ENCODE data around the gene GRAP2.
"Not testable (repeated sequence)": the region's sequence is repeated elsewhere in the genome, so short reads cannot be mapped to it uniquely, and the experiment has no call there.

Gene GRAP2

DNA sequence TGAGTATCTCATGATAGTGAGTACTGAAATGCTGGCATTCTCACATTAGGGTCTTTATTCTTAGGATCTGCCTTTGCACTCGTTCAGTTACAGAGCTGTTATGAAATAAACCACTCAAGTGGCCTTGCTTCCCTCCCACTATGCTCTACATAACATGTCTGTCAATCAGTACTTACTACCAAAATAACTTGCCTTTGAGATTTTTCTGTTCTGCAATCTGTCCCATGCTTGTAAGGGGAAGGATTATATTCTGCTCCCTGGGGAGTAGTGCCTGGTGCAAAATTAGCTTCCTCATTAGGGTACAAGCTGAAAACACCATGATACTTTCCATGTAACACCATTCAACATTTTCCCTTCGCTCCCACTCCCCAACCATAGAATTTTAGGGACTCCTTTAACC lies 1.9 kb upstream of the GRAP2 start:
- no peaks in the 10 kb centered on the region for H3K36me3 ChIP-seq (ENCODE audit: insufficient read depth, low read length)
- no peak overlapping the region for H3K27ac ChIP-seq (ENCODE audit: low read depth, low read length)
- H3K4me1 ChIP-seq (ENCODE audit: control insufficient read depth, insufficient read depth, low read length, unreplicated experiment): no peaks in the 10 kb centered on the region
- no peak overlapping the region for H2AFZ ChIP-seq (ENCODE audit: low read length, unreplicated experiment)
- H3K27me3 ChIP-seq (ENCODE audit: insufficient read depth, low read length): peaks cover 74% of the 10 kb centered on the region
- H3K79me2 ChIP-seq (ENCODE audit: control insufficient read depth, insufficient read depth, low read length, unreplicated experiment): no peaks in the 10 kb centered on the region
- H3K4me3 ChIP-seq (ENCODE audit: low read depth, low read length): no peak overlapping the region

DNA sequence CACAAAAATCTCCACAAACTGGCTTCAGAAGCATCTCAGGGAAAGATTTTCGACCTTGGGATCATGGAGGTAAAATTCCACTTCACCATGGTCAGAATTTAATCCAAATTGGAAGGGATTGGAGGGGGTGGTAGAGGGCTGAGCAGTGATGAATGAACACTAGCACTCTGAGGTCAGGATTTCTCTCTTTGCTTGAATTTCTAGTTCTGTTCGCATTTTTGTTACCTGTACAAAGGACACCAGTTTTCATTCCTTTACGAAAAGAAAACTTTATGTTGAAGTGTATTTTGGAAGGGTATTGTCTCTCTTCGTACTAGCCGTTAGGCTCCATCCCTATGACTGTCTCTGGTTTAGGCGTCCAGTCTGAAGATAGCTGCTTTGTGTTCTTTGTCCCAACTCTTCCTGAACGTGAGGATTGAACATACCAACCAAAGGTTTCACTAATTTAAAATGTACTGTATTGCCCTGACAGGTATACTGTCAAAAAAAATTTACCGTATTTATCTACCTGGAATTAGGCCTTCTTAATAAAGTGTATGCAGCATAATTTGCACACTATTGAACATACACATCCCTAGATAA lies 772 bp downstream of the GRAP2 start:
- Histone ChIP-seq H3K4me3 (ENCODE audit: low read depth, low read length) (no peak overlapping the region), H3K79me2 (ENCODE audit: control insufficient read depth, insufficient read depth, low read length, unreplicated experiment) (no peaks in the 10 kb centered on the region), H3K36me3 (ENCODE audit: insufficient read depth, low read length) (no peaks in the 10 kb centered on the region), H2AFZ (ENCODE audit: low read length, unreplicated experiment) (no peak overlapping the region), H3K27me3 (ENCODE audit: insufficient read depth, low read length) (peaks cover 77% of the 10 kb centered on the region), H3K27ac (ENCODE audit: low read depth, low read length) (no peak overlapping the region), H3K4me1 (ENCODE audit: control insufficient read depth, insufficient read depth, low read length, unreplicated experiment) (no peaks in the 10 kb centered on the region)

DNA sequence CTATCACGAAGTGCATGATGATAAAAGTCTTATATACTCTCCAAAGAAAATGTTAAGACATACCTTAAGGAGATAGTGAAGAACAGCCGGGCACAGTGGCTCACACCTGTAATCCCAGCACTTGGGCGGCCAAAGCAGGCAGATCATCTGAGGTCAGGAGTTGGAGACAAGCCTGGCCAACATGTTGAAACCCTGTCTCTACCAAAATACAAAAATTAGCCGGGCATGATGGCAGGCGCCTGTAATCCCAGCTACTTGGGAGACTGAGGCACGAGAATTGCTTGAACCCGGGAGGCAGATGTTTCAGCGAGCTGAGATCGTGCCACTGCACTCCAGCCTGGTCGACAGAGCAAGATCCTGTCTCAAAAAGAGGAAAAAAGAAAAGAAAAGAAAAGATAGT lies 3.1 kb downstream of the GRAP2 start:
- H3K4me1 ChIP-seq (ENCODE audit: control insufficient read depth, insufficient read depth, low read length, unreplicated experiment); H3K79me2 ChIP-seq (ENCODE audit: control insufficient read depth, insufficient read depth, low read length, unreplicated experiment); H3K27ac ChIP-seq (ENCODE audit: low read depth, low read length): not testable (repeated sequence)

DNA sequence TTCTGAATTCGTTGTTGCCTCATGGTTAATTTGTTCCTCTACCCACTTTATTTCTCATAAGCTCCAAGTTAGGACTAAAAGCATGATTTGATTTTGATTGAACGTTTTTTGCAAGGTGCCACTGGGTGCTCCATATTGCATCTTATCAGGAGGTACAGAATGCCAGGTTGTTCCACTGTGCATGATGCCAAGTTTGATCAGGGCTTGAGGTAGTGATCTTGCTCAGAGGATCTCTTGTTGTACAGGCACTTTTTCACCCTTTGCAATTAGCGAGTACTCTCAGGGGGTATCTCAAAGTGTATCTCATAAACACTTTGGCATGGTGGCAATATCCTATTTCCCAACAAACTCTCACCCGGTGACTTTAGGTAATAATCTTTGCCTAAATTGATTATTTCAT lies 4.0 kb downstream of the GRAP2 start:
- Histone ChIP-seq H3K79me2 (ENCODE audit: control insufficient read depth, insufficient read depth, low read length, unreplicated experiment) (no peaks in the 10 kb centered on the region), H3K27me3 (ENCODE audit: insufficient read depth, low read length) (peaks cover 71% of the 10 kb centered on the region), H3K36me3 (ENCODE audit: insufficient read depth, low read length) (no peaks in the 10 kb centered on the region), H3K27ac (ENCODE audit: low read depth, low read length) (no peak overlapping the region), H3K4me1 (ENCODE audit: control insufficient read depth, insufficient read depth, low read length, unreplicated experiment) (no peaks in the 10 kb centered on the region), H3K4me3 (ENCODE audit: low read depth, low read length) (no peak overlapping the region), H2AFZ (ENCODE audit: low read length, unreplicated experiment) (no peak overlapping the region)

More for the DNA sequence above, 3.1 kb downstream of the GRAP2 start:
- H3K27me3 ChIP-seq (ENCODE audit: insufficient read depth, low read length): peaks cover 77% of the 10 kb centered on the region
- H2AFZ ChIP-seq (ENCODE audit: low read length, unreplicated experiment); H3K36me3 ChIP-seq (ENCODE audit: insufficient read depth, low read length); H3K4me3 ChIP-seq (ENCODE audit: low read depth, low read length): not testable (repeated sequence)

DNA sequence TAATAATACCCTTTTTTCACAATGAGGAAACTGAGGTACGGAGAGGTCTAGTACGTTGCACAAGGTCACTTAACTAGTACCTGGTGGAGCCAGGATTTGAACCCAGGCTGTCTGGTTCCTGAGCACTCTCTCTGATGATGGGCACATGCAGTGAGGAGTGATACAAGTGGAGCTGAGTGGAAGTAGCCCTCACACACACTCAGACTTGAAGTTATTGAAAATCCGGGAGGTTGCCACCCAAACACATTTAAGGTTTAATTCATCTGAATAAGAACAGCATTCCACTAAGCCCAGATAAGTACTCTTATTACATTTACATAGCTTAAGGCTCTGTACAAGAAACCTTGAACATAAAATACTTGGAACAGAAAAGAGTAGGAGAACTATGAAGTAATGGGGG lies 4.8 kb downstream of the GRAP2 start:
- no peaks in the 10 kb centered on the region for H3K36me3 ChIP-seq (ENCODE audit: insufficient read depth, low read length)
- no peak overlapping the region for H2AFZ ChIP-seq (ENCODE audit: low read length, unreplicated experiment)
- no peak overlapping the region for H3K4me3 ChIP-seq (ENCODE audit: low read depth, low read length)
- H3K27ac ChIP-seq (ENCODE audit: low read depth, low read length): no peak overlapping the region
- H3K27me3 ChIP-seq (ENCODE audit: insufficient read depth, low read length): peaks cover 63% of the 10 kb centered on the region
- H3K79me2 ChIP-seq (ENCODE audit: control insufficient read depth, insufficient read depth, low read length, unreplicated experiment): no peaks in the 10 kb centered on the region
- no peaks in the 10 kb centered on the region for H3K4me1 ChIP-seq (ENCODE audit: control insufficient read depth, insufficient read depth, low read length, unreplicated experiment)

- no peak overlapping the region for H3K4me3 ChIP-seq (ENCODE audit: low read depth, low read length)
- H3K79me2 ChIP-seq (ENCODE audit: control insufficient read depth, insufficient read depth, low read length, unreplicated experiment): no peaks in the 10 kb centered on the region
- H3K36me3 ChIP-seq (ENCODE audit: insufficient read depth, low read length): no peaks in the 10 kb centered on the region
- H2AFZ ChIP-seq (ENCODE audit: low read length, unreplicated experiment): no peak overlapping the region
- H3K4me1 ChIP-seq (ENCODE audit: control insufficient read depth, insufficient read depth, low read length, unreplicated experiment): no peaks in the 10 kb centered on the region
- peaks cover 58% of the 10 kb centered on the region for H3K27me3 ChIP-seq (ENCODE audit: insufficient read depth, low read length)
- no peak overlapping the region for H3K27ac ChIP-seq (ENCODE audit: low read depth, low read length)
Measured at GRCh38 chr22:39906207-39906606, 5.3 kb downstream of the GRAP2 start.

- H3K4me1 ChIP-seq (ENCODE audit: control insufficient read depth, insufficient read depth, low read length, unreplicated experiment): no peaks in the 10 kb centered on the region
- H3K27me3 ChIP-seq (ENCODE audit: insufficient read depth, low read length): peaks cover 49% of the 10 kb centered on the region
- H3K4me3 ChIP-seq (ENCODE audit: low read depth, low read length): no peak overlapping the region
- no peak overlapping the region for H2AFZ ChIP-seq (ENCODE audit: low read length, unreplicated experiment)
- H3K36me3 ChIP-seq (ENCODE audit: insufficient read depth, low read length): no peaks in the 10 kb centered on the region
- H3K27ac ChIP-seq (ENCODE audit: low read depth, low read length): no peak overlapping the region
- no peaks in the 10 kb centered on the region for H3K79me2 ChIP-seq (ENCODE audit: control insufficient read depth, insufficient read depth, low read length, unreplicated experiment)
Measured at GRCh38 chr22:39907047-39907446, 6.2 kb downstream of the GRAP2 start.

- H2AFZ ChIP-seq (ENCODE audit: low read length, unreplicated experiment): no peak overlapping the region
- no peak overlapping the region for H3K4me3 ChIP-seq (ENCODE audit: low read depth, low read length)
- H3K27me3 ChIP-seq (ENCODE audit: insufficient read depth, low read length): peaks cover 48% of the 10 kb centered on the region
- H3K4me1 ChIP-seq (ENCODE audit: control insufficient read depth, insufficient read depth, low read length, unreplicated experiment): no peaks in the 10 kb centered on the region
- H3K79me2 ChIP-seq (ENCODE audit: control insufficient read depth, insufficient read depth, low read length, unreplicated experiment): no peaks in the 10 kb centered on the region
- no peak overlapping the region for H3K27ac ChIP-seq (ENCODE audit: low read depth, low read length)
- H3K36me3 ChIP-seq (ENCODE audit: insufficient read depth, low read length): no peaks in the 10 kb centered on the region
Measured at GRCh38 chr22:39907605-39908097, 6.8 kb downstream of the GRAP2 start.

DNA sequence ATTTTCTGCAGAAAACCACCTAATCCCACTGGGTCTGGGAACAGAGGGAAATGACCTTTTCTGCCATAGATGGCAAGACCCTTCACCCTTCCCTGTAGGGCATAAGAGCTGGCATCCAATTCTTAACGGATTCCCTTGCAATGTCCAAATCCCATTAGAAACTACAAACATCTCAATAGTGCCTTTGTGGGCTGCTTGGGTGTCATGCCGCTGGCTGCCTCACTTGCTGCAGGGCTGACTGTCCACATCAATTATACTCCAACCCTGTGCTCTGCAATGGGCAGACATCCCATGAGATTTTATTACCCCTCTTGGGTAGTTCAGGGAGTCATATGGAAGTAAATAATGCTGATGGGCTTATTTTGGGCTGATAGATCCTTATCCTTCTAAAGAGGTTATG lies 7.3 kb downstream of the GRAP2 start:
- no peaks in the 10 kb centered on the region for H3K79me2 ChIP-seq (ENCODE audit: control insufficient read depth, insufficient read depth, low read length, unreplicated experiment)
- no peaks in the 10 kb centered on the region for H3K4me1 ChIP-seq (ENCODE audit: control insufficient read depth, insufficient read depth, low read length, unreplicated experiment)
- H2AFZ ChIP-seq (ENCODE audit: low read length, unreplicated experiment): no peak overlapping the region
- peaks cover 43% of the 10 kb centered on the region for H3K27me3 ChIP-seq (ENCODE audit: insufficient read depth, low read length)
- H3K27ac ChIP-seq (ENCODE audit: low read depth, low read length): no peak overlapping the region
- H3K36me3 ChIP-seq (ENCODE audit: insufficient read depth, low read length): no peaks in the 10 kb centered on the region
- no peak overlapping the region for H3K4me3 ChIP-seq (ENCODE audit: low read depth, low read length)

DNA sequence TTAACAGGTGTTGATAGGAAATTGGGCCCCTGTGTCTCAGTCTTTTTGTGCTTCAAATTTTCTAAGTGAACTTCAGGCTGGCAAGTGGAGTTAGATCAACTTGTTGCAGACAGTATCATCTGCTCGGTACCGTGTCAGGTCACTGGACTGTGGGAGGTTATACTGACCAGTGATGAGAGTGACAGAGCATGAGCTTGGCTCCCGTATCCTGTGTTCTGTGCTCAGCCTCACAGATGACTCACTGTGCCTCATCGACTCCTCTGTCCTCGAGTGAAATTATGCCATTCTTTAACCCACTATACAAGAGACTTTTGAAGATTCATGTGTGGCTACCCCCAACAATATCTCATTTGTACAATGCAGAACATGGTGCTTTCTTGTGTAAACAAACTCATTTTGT lies 7.9 kb downstream of the GRAP2 start:
- Histone ChIP-seq H3K27ac (ENCODE audit: low read depth, low read length) (no peak overlapping the region), H3K4me1 (ENCODE audit: control insufficient read depth, insufficient read depth, low read length, unreplicated experiment) (no peaks in the 10 kb centered on the region), H3K27me3 (ENCODE audit: insufficient read depth, low read length) (peaks cover 44% of the 10 kb centered on the region), H2AFZ (ENCODE audit: low read length, unreplicated experiment) (no peak overlapping the region), H3K79me2 (ENCODE audit: control insufficient read depth, insufficient read depth, low read length, unreplicated experiment) (no peaks in the 10 kb centered on the region), H3K36me3 (ENCODE audit: insufficient read depth, low read length) (no peaks in the 10 kb centered on the region), H3K4me3 (ENCODE audit: low read depth, low read length) (no peak overlapping the region)

- no peak overlapping the region for H3K27ac ChIP-seq (ENCODE audit: low read depth, low read length)
- no peak overlapping the region for H3K4me3 ChIP-seq (ENCODE audit: low read depth, low read length)
- H3K4me1 ChIP-seq (ENCODE audit: control insufficient read depth, insufficient read depth, low read length, unreplicated experiment): no peaks in the 10 kb centered on the region
- H3K27me3 ChIP-seq (ENCODE audit: insufficient read depth, low read length): peaks cover 47% of the 10 kb centered on the region
- H3K79me2 ChIP-seq (ENCODE audit: control insufficient read depth, insufficient read depth, low read length, unreplicated experiment): no peaks in the 10 kb centered on the region
- no peak overlapping the region for H2AFZ ChIP-seq (ENCODE audit: low read length, unreplicated experiment)
- H3K36me3 ChIP-seq (ENCODE audit: insufficient read depth, low read length): no peaks in the 10 kb centered on the region
Measured at GRCh38 chr22:39910876-39911613, 10.2 kb downstream of the GRAP2 start.

Measured in ACC112 (cell line).